ENCODE measurements around the gene PARD6G. TPM values are rescaled to one million over a fixed set of nuclear protein-coding genes. Genes with fewer than 3 reads are reported as not detected.

PARD6G gene
- total RNA-seq, 1 experiment from 2014 or later: 0.15 TPM

GRCh38 chr18:80176334-80177073 is 70.8 kb downstream of the PARD6G start:
- BruUV-seq (replicated peaks): no TSS peak
- H3K4me2 ChIP-seq: no peak overlapping the region
- DNase-seq: no peak

GRCh38 chr18:80175451-80176204 is 71.7 kb downstream of the PARD6G start:
- Histone ChIP-seq H3K9me2 (ENCODE audit: insufficient read depth) (no peaks in the 10 kb centered on the region), H2AFZ (no peak overlapping the region), H3K4me2 (no peak overlapping the region), H3F3A (ENCODE audit: insufficient read depth, low read depth) (no peaks in the 10 kb centered on the region), H3K27me3 (ENCODE audit: insufficient read depth, low read depth) (peaks cover 86% of the 10 kb centered on the region), H3K4me3 (no peak overlapping the region), H3K27ac (no peak overlapping the region), H3K36me3 (ENCODE audit: low read depth) (no peaks in the 10 kb centered on the region), H3K9me3 (ENCODE audit: insufficient read depth, low read depth) (no peaks in the 10 kb centered on the region), H3K79me2 (ENCODE audit: low read depth) (no peaks in the 10 kb centered on the region), H3K4me1 (replicated peaks; ENCODE audit: insufficient read depth) (no peaks in the 10 kb centered on the region), H4K20me1 (ENCODE audit: insufficient read depth) (no peaks in the 10 kb centered on the region)
- intact Hi-C loops (cut with micrococcal nuclease; ENCODE audit: unreplicated experiment): no loop called here
- ChIA-PET CTCF (no interaction called here), POLR2A (ENCODE audit: unreplicated experiment) (no interaction called here)
- TF ChIP-seq CTCF (conservative IDR thresholded peaks at IDR 0.05) (no peak), EZH2 (IDR thresholded peaks at IDR 0.05; ENCODE audit: low read depth) (no peak)
- DNase-seq: no peak
- BruUV-seq (replicated peaks): no TSS peak

More at GRCh38 chr18:80176334-80177073, 70.8 kb downstream of the PARD6G start:
- H3K27ac ChIP-seq: no peak overlapping the region
- no peak for TF ChIP-seq EZH2 (IDR thresholded peaks at IDR 0.05; ENCODE audit: low read depth)
- TF ChIP-seq CTCF (conservative IDR thresholded peaks at IDR 0.05): no peak
- intact Hi-C loops (cut with micrococcal nuclease; ENCODE audit: unreplicated experiment): no loop called here
- no peaks in the 10 kb centered on the region for H3K36me3 ChIP-seq (ENCODE audit: low read depth)
- H3K4me1 ChIP-seq (replicated peaks; ENCODE audit: insufficient read depth): no peaks in the 10 kb centered on the region
- POLR2A ChIA-PET (ENCODE audit: unreplicated experiment): no interaction called here
- H3K9me3 ChIP-seq (ENCODE audit: insufficient read depth, low read depth): no peaks in the 10 kb centered on the region
- H3K27me3 ChIP-seq (ENCODE audit: insufficient read depth, low read depth): peaks cover 93% of the 10 kb centered on the region
- H2AFZ ChIP-seq: no peak overlapping the region
- H3K79me2 ChIP-seq (ENCODE audit: low read depth): no peaks in the 10 kb centered on the region
- H3K9me2 ChIP-seq (ENCODE audit: insufficient read depth): no peaks in the 10 kb centered on the region
- CTCF ChIA-PET: no interaction called here
- no peak overlapping the region for H3K4me3 ChIP-seq
- H3F3A ChIP-seq (ENCODE audit: insufficient read depth, low read depth): no peaks in the 10 kb centered on the region
- H4K20me1 ChIP-seq (ENCODE audit: insufficient read depth): no peaks in the 10 kb centered on the region

GRCh38 chr18:80173060-80173459 is 74.3 kb downstream of the PARD6G start:
- H3K9me2 ChIP-seq (ENCODE audit: insufficient read depth): no peaks in the 10 kb centered on the region
- H3K4me2 ChIP-seq: no peak overlapping the region
- no peaks in the 10 kb centered on the region for H4K20me1 ChIP-seq (ENCODE audit: insufficient read depth)
- H2AFZ ChIP-seq: no peak overlapping the region
- BruUV-seq (replicated peaks): no TSS peak
- H3F3A ChIP-seq (ENCODE audit: insufficient read depth, low read depth): no peaks in the 10 kb centered on the region
- H3K4me3 ChIP-seq: no peak overlapping the region
- no peaks in the 10 kb centered on the region for H3K36me3 ChIP-seq (ENCODE audit: low read depth)
- no peaks in the 10 kb centered on the region for H3K9me3 ChIP-seq (ENCODE audit: insufficient read depth, low read depth)
- CTCF ChIA-PET: no interaction called here
- peaks cover 69% of the 10 kb centered on the region for H3K27me3 ChIP-seq (ENCODE audit: insufficient read depth, low read depth)
- POLR2A ChIA-PET (ENCODE audit: unreplicated experiment): no interaction called here
- no peaks in the 10 kb centered on the region for H3K4me1 ChIP-seq (replicated peaks; ENCODE audit: insufficient read depth)
- no peak overlapping the region for H3K27ac ChIP-seq
- no peaks in the 10 kb centered on the region for H3K79me2 ChIP-seq (ENCODE audit: low read depth)
- intact Hi-C loops (cut with micrococcal nuclease; ENCODE audit: unreplicated experiment): no loop called here
- no peak for DNase-seq
- TF ChIP-seq CTCF (conservative IDR thresholded peaks at IDR 0.05): no peak
